Small intestine (tissue), 16 donors: ENCODE results near the gene OLAH. TPM values are rescaled to one million over a fixed set of nuclear protein-coding genes. Genes with fewer than 3 reads are reported as not detected.
"Not testable (repeated sequence)": the region's sequence is repeated elsewhere in the genome, so short reads cannot be mapped to it uniquely, and the experiment has no call there.

Source experiments
- DNase-seq, 2 donors: peaks; one replicate each; pipeline versions ENCODE4 v3.0.0 to v3.0.0-alpha.2; 2013
- FAIRE-seq: peaks from 2 replicates; lab custom pipeline; 2012; peaks lifted over from hg19 to GRCh38; lab: Jason Lieb, UNC
- H3K27ac ChIP-seq, 3 donors: one replicate each; pipeline ENCODE4 v1.5.1; 2013; ENCODE audit warnings: low read length in 2 of 3, mild to moderate bottlenecking in 2 of 3, control low read depth in 1 of 3, inconsistent platforms in 1 of 3, low read depth in 1 of 3, moderate library complexity in 1 of 3
- H3K27me3 ChIP-seq, 3 donors: one replicate each; pipeline ENCODE4 v1.6.1; 2013; ENCODE audit warnings: low read length in 3 of 3, inconsistent platforms in 1 of 3; ENCODE audit not compliant: control insufficient read depth in 3 of 3, insufficient read depth in 3 of 3
- H3K36me3 ChIP-seq, 3 donors: one replicate each; pipeline ENCODE4 v1.6.1; 2013; ENCODE audit warnings: low read length in 3 of 3, inconsistent platforms in 1 of 3, low read depth in 1 of 3, mild to moderate bottlenecking in 1 of 3, moderate library complexity in 1 of 3; ENCODE audit not compliant: control insufficient read depth in 3 of 3, insufficient read depth in 2 of 3
- H3K4me1 ChIP-seq, 3 donors: one replicate each; pipeline ENCODE4 v1.6.1; 2013; ENCODE audit warnings: low read length in 2 of 3, inconsistent platforms in 1 of 3, low read depth in 1 of 3, mild to moderate bottlenecking in 1 of 3, moderate library complexity in 1 of 3; ENCODE audit not compliant: control insufficient read depth in 3 of 3, insufficient read depth in 2 of 3
- H3K4me3 ChIP-seq, 3 donors: one replicate each; pipeline ENCODE4 v1.5.1; 2013; ENCODE audit warnings: low read length in 3 of 3, control low read depth in 1 of 3, inconsistent platforms in 1 of 3, low read depth in 1 of 3, mild to moderate bottlenecking in 1 of 3, moderate library complexity in 1 of 3
- H3K9me3 ChIP-seq, 2 donors: one replicate each; pipeline ENCODE4 v1.6.1; 2013; ENCODE audit warnings: low read depth in 1 of 2, low read length in 1 of 2; ENCODE audit not compliant: control insufficient read depth in 2 of 2, insufficient read depth in 1 of 2
- WGBS, 3 donors: extraction: QIAGEN DNeasy Blood & Tissue Kit; methylation state at CpG; one replicate each; pipeline ENCODE4 v1.1.7; 2013; 5-methylcytosine and 5-hydroxymethylcytosine counted together
- long read RNA-seq, 10 donors: transcript quantifications; one replicate each; lab custom pipeline, GENCODE V29; 2026
- polyA plus RNA-seq, 4 donors: library from polyadenylated mRNA; stranded (reverse) in 3 of 4; unstranded in 1 of 4; fragments of 200-250 nt in 3 of 4; fragments of 120-200 nt in 1 of 4; gene quantifications; one replicate each; pipeline versions ENCODE4 v1.2.1 to v1.2.3, GENCODE V29; 2013
- donor health status: healthy with polysubstance abuse.
- donor health status: control.
- donor health status: control.
- donor health status: Bipolar disorder and iron deficiency.
- donor health status: healthy.

Gene OLAH
- under 1 TPM in 1 of 4 donors, not detected in 3; 0.63 TPM for polyA plus RNA-seq
- long read RNA-seq, donor 1, result 0 reads
- long read RNA-seq, donor 2, result 0 reads
- long read RNA-seq, donor 3, result 0 reads
- long read RNA-seq, donor 4, result 0 reads
- long read RNA-seq, donor 5, result 0 reads
- long read RNA-seq, donor 6, result 0 reads
- long read RNA-seq, donor 7, result 0 reads
- long read RNA-seq, donor 8, result 0 reads
- long read RNA-seq, donor 9, result 0 reads
- long read RNA-seq, donor 10, result 0 reads

- no peak for FAIRE-seq
- H3K36me3 ChIP-seq, result no peaks in the 10 kb centered on the region
- no peak within 1 kb of the TSS for H3K27ac ChIP-seq
Observed at GRCh38 chr10:15043674-15044073, at the start of gene OLAH. Gene OLAH (plus strand): TSS chr10:15043943. CDS start chr10:15047289, 3,346 bp downstream.

GRCh38 chr10:14995964-14996565 is 47.7 kb upstream of the OLAH start:
- FAIRE-seq, result no peak
- no peaks in the 10 kb centered on the region for H3K4me1 ChIP-seq
- no peak overlapping the region for H3K27ac ChIP-seq
- H3K4me3 ChIP-seq, result no peak overlapping the region
- WGBS, 3 donors, result 76 to 92% (median 86%) methylated on average over 47 to 50 of the region's 50 CpGs
- DNase-seq, result no peak
- no peaks in the 10 kb centered on the region for H3K27me3 ChIP-seq
- peaks cover 0 to 5% of the 10 kb centered on the region in 2 donors for H3K9me3 ChIP-seq
- H3K36me3 ChIP-seq, result no peaks in the 10 kb centered on the region

More at GRCh38 chr10:15043674-15044073, at the start of gene OLAH:
- DNase-seq, result no peak
- Histone ChIP-seq H3K27me3 (peaks cover 0 to 3% (median 0%) of the 10 kb centered on the region in 3 donors), H3K4me3 (no peak within 1 kb of the TSS), H3K4me1 (no peaks in the 10 kb centered on the region), H3K9me3 (no peaks in the 10 kb centered on the region)
- 89 to 100% (median 94%) methylated on average over 1 of the region's 1 CpG for WGBS, 3 donors

- peak in 1 of 2 donors; percentile 42 for DNase-seq
- H3K4me1 ChIP-seq, H3K36me3 ChIP-seq, H3K27me3 ChIP-seq, H3K9me3 ChIP-seq, FAIRE-seq, H3K27ac ChIP-seq, H3K4me3 ChIP-seq: not testable (repeated sequence)
- 13 to 49% (median 25%) methylated on average over 5 of the region's 5 CpGs for WGBS, 3 donors
Observed at GRCh38 chr10:15013530-15013929, 30.2 kb upstream of the OLAH start.

GRCh38 chr10:15015451-15015850 is 28.3 kb upstream of the OLAH start:
- FAIRE-seq, result no peak
- H3K36me3 ChIP-seq, result no peaks in the 10 kb centered on the region
- WGBS, 3 donors, result 82 to 91% (median 87%) methylated on average over 7 of the region's 7 CpGs

GRCh38 chr10:15020966-15021365 is 22.8 kb upstream of the OLAH start:
- not testable (repeated sequence) for H3K27ac ChIP-seq, FAIRE-seq, H3K27me3 ChIP-seq, H3K9me3 ChIP-seq, H3K4me3 ChIP-seq, H3K4me1 ChIP-seq, H3K36me3 ChIP-seq, DNase-seq
- 59 to 83% (median 80%) methylated on average over 3 to 4 of the region's 5 CpGs for WGBS, 3 donors

More at GRCh38 chr10:15015451-15015850, 28.3 kb upstream of the OLAH start:
- H3K27me3 ChIP-seq, result no peaks in the 10 kb centered on the region
- DNase-seq, result no peak
- H3K4me1 ChIP-seq, result no peaks in the 10 kb centered on the region
- no peak overlapping the region for H3K4me3 ChIP-seq
- H3K27ac ChIP-seq, result no peak overlapping the region
- no peaks in the 10 kb centered on the region for H3K9me3 ChIP-seq

- not testable (repeated sequence) for FAIRE-seq
- 80 to 86% (median 84%) methylated on average over 6 of the region's 6 CpGs for WGBS, 3 donors
Observed at GRCh38 chr10:15023079-15023478, 20.7 kb upstream of the OLAH start.

GRCh38 chr10:15024017-15025004 is 19.4 kb upstream of the OLAH start:
- H3K27ac ChIP-seq, H3K9me3 ChIP-seq, H3K4me1 ChIP-seq, H3K36me3 ChIP-seq, FAIRE-seq, H3K4me3 ChIP-seq, DNase-seq, H3K27me3 ChIP-seq: not testable (repeated sequence)
- 80 to 86% (median 82%) methylated on average over 17 of the region's 17 CpGs for WGBS, 3 donors

More at GRCh38 chr10:15023079-15023478, 20.7 kb upstream of the OLAH start:
- not testable (repeated sequence) for H3K27ac ChIP-seq, H3K36me3 ChIP-seq, DNase-seq, H3K4me1 ChIP-seq, H3K9me3 ChIP-seq, H3K4me3 ChIP-seq, H3K27me3 ChIP-seq

- not testable (repeated sequence) for H3K27me3 ChIP-seq, H3K36me3 ChIP-seq, H3K27ac ChIP-seq, H3K9me3 ChIP-seq, H3K4me3 ChIP-seq, H3K4me1 ChIP-seq, DNase-seq, FAIRE-seq
- 89 to 97% (median 95%) methylated on average over 6 of the region's 6 CpGs for WGBS, 3 donors
Observed at GRCh38 chr10:15025040-15025439, 18.7 kb upstream of the OLAH start.
